ENCODE results near the gene ANKRD13C.

Gene ANKRD13C

GRCh38 chr1:70293186-70293843 is 61.2 kb downstream of the ANKRD13C start:
- DNase-seq (ENCODE audit: low read depth in 2 of 2): no peak

- peak in 1 of 2 experiments; percentile 1 for DNase-seq (ENCODE audit: low read depth in 2 of 2)
Measured at GRCh38 chr1:70290218-70290617, 64.3 kb downstream of the ANKRD13C start.

GRCh38 chr1:70288166-70288565 is 66.4 kb downstream of the ANKRD13C start:
- no peak for DNase-seq (ENCODE audit: low read depth in 2 of 2)

- no peak for DNase-seq (ENCODE audit: low read depth in 2 of 2)
Measured at GRCh38 chr1:70286453-70286852, 68.1 kb downstream of the ANKRD13C start.

GRCh38 chr1:70284366-70284765 is 70.2 kb downstream of the ANKRD13C start:
- no peak for DNase-seq (ENCODE audit: low read depth in 2 of 2)

- no peak for DNase-seq (ENCODE audit: low read depth in 2 of 2)
Measured at GRCh38 chr1:70278710-70279109, 75.8 kb downstream of the ANKRD13C start.

GRCh38 chr1:70277875-70278274 is 76.6 kb downstream of the ANKRD13C start:
- no peak for DNase-seq (ENCODE audit: low read depth in 2 of 2)

- no peak for DNase-seq (ENCODE audit: low read depth in 2 of 2)
Measured at GRCh38 chr1:70265946-70266345, 88.6 kb downstream of the ANKRD13C start.

- DNase-seq (ENCODE audit: low read depth in 2 of 2): no peak
Measured at GRCh38 chr1:70264839-70265238, 89.7 kb downstream of the ANKRD13C start.

GRCh38 chr1:70256664-70257063 is 97.9 kb downstream of the ANKRD13C start:
- DNase-seq (ENCODE audit: low read depth in 2 of 2): no peak

GRCh38 chr1:70248729-70249128 is 105.8 kb downstream of the ANKRD13C start:
- DNase-seq (ENCODE audit: low read depth in 2 of 2): no peak

GRCh38 chr1:70247768-70248167 is 106.8 kb downstream of the ANKRD13C start:
- DNase-seq (ENCODE audit: low read depth in 2 of 2): no peak

GRCh38 chr1:70247122-70247521 is 107.4 kb downstream of the ANKRD13C start:
- no peak for DNase-seq (ENCODE audit: low read depth in 2 of 2)

GRCh38 chr1:70239940-70240339 is 114.6 kb downstream of the ANKRD13C start:
- DNase-seq (ENCODE audit: low read depth in 2 of 2): no peak

GRCh38 chr1:70234733-70235132 is 119.8 kb downstream of the ANKRD13C start:
- no peak for DNase-seq (ENCODE audit: low read depth in 2 of 2)

- DNase-seq (ENCODE audit: low read depth in 2 of 2): no peak
Measured at GRCh38 chr1:70231475-70231874, 123.0 kb downstream of the ANKRD13C start.

- DNase-seq (ENCODE audit: low read depth in 2 of 2): no peak
Measured at GRCh38 chr1:70228670-70229069, 125.9 kb downstream of the ANKRD13C start.

GRCh38 chr1:70227439-70227838 is 127.1 kb downstream of the ANKRD13C start:
- no peak for DNase-seq (ENCODE audit: low read depth in 2 of 2)

GRCh38 chr1:70224954-70225353 is 129.6 kb downstream of the ANKRD13C start:
- DNase-seq (ENCODE audit: low read depth in 2 of 2): no peak

GRCh38 chr1:70222716-70223235 is 131.7 kb downstream of the ANKRD13C start:
- no peak for DNase-seq (ENCODE audit: low read depth in 2 of 2)

- DNase-seq (ENCODE audit: low read depth in 2 of 2): peak; percentile 88 to 91
Measured at GRCh38 chr1:70221238-70222121, 133.0 kb downstream of the ANKRD13C start, which contains the start of gene SRSF11. Gene SRSF11, plus strand, starts transcription at chr1:70221380. Its CDS starts 257 bp downstream, at chr1:70221637.

GRCh38 chr1:70220517-70221237 is 133.8 kb downstream of the ANKRD13C start:
- DNase-seq (ENCODE audit: low read depth in 2 of 2): no peak
